WI38 (cell line): ENCODE data around the gene ARHGAP1.

Source experiments
- H3K4me3 ChIP-seq: 2 replicates; pipeline ENCODE4 v1.5.1; 2011; ENCODE audit warnings: low read depth, mild to moderate bottlenecking, control low read depth, low read length
- TF ChIP-seq, protein P1 (sequence below): IDR thresholded peaks from 2 replicates; pipeline ENCODE4 v1.5.1; 2012; ENCODE audit warnings: low read depth, mild to moderate bottlenecking, control low read depth, low read length

The ARHGAP1 gene

DNA sequence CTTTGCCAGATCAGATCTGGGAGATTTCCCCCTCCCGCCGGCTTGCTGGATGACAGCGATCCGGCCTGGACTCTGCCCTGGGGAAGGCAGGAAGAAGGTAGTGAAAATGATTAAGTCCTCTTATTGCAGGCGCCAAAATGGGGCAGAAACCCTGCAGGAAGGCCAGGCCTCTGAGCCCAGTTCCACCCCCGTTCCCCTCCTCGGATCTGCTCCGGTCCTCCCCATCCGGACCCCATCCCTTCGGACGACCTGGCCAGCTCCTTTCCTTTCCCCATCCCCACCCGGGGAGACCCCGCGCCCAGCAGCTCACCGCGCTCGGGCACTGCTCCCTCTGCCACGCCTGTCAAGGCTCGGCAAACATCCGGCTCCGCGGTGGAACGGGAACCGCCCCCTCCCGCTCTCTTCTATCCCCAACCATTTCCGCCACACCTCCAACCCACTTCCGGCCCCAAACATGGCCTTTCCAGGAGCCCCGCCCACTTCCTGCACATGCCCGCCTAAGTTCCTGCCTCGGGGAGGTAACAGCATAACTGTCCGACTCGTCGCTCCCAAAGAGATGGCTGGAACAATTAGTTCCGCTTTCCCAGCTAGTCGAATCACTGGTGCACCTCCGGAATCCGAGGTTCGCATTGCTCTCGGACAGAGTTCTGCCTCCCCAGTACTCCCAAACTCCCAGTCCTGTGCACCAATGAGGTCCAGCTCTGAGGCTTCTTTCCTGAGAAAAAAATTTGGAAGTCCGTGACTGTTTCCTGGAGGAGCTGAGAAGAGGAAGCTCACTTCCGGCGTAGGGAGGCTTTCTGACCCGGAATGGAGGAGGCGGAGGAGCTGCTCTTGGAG lies at the start of gene ARHGAP1, which contains the start of gene ZNF408:
TSS of gene ARHGAP1 (minus strand) at position 379 of the 837 bp plus-strand sequence. CDS start 4,512 bp downstream, outside the sequence.
TSS of gene ZNF408 (plus strand) at position 791 of the 837 bp plus-strand sequence. CDS start at position 808, 17 bp downstream.
- TF ChIP-seq, protein P1, sequence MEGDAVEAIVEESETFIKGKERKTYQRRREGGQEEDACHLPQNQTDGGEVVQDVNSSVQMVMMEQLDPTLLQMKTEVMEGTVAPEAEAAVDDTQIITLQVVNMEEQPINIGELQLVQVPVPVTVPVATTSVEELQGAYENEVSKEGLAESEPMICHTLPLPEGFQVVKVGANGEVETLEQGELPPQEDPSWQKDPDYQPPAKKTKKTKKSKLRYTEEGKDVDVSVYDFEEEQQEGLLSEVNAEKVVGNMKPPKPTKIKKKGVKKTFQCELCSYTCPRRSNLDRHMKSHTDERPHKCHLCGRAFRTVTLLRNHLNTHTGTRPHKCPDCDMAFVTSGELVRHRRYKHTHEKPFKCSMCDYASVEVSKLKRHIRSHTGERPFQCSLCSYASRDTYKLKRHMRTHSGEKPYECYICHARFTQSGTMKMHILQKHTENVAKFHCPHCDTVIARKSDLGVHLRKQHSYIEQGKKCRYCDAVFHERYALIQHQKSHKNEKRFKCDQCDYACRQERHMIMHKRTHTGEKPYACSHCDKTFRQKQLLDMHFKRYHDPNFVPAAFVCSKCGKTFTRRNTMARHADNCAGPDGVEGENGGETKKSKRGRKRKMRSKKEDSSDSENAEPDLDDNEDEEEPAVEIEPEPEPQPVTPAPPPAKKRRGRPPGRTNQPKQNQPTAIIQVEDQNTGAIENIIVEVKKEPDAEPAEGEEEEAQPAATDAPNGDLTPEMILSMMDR = no peak
- H3K4me3 ChIP-seq = peak within 1 kb of the TSS; percentile 99

DNA sequence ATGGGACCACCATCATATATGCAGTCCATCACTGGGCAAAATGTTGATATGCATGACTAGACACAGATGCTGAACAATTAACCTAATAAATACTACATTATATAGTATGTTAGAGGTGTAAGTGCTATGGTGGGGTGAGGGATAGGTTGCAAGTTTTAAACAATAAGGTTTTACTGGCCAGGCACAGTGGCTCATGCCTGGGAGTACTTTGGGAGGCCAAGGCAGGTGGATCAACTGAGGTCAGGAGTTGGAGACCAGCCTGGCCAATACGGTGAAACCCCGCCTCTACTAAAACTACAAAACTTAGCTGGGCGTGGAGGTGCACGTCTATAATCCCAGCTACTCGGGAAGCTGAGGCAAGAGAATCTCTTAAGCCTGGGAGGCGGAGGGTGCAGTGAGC lies 46.7 kb upstream of the ARHGAP1 start:
- H3K4me3 ChIP-seq = no peak overlapping the region
- TF ChIP-seq, protein P1 = no peak

GRCh38 chr11:46745995-46746394 lies 45.6 kb upstream of the ARHGAP1 start:
- H3K4me3 ChIP-seq = no peak overlapping the region
- TF ChIP-seq, protein P1 = no peak

DNA sequence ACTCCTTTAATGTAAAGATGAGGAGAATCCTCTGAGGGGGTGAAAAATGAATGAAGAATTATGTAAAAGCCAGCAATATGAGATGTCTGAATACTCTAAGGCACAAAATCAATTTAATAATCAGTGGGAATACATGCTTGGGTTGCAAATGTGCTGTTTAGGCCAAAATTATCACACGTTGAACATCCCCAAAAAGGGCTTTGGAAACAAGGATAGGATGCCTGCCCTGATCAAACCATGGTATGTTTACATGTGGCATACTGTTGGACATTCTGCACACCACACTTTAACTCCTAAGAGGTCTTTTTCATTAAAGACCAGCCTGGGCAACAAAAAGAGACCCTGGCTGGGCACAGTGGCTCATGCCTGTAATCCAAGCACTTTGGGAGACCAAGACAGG lies 44.9 kb upstream of the ARHGAP1 start:
- no peak overlapping the region for H3K4me3 ChIP-seq
- TF ChIP-seq, protein P1 = no peak

DNA sequence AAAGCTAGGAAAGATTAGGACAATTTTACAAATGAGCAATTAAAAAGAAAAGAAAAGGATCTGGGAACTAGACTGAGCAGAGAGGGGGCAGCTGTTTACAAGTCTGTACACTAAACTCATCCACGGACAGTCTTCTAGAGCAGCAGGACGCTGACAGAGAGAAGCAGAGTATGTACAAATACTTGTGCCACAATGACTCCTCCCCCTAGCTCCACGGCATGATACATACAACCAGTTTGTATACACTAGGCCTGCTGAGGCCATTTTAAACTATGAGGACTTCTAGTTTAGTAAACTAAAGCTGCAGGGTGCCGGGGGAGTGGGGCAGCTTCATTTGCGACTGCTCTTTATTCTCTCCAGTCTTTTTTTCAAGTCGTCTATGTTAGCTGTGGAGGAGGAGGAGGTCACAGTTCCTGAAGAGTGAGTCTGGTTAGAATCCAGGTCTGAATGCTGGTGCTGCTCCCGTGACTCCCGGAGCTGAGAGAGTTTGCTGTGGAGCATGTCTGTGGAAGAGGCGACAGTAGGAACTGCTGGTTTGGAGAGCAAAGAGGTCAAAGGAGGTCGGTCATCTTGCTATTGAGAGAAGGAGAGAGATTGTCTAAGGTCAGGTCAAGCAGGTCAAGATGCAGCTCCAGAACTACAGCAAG lies 43.4 kb upstream of the ARHGAP1 start:
- TF ChIP-seq, protein P1 = no peak
- no peak overlapping the region for H3K4me3 ChIP-seq

GRCh38 chr11:46743043-46743442 lies 42.6 kb upstream of the ARHGAP1 start:
- TF ChIP-seq, protein P1 = no peak
- no peak overlapping the region for H3K4me3 ChIP-seq
